Cardiac ventricle fibroblast (primary cell): ENCODE data around the gene XIST. TPM values are rescaled to one million over a fixed set of nuclear protein-coding genes. Genes with fewer than 3 reads are reported as not detected.

Source experiments
- total RNA-seq: library from RNA; depleted of rRNA; stranded (reverse); fragments of >200 nt; gene quantifications from 2 replicates; pipeline ENCODE4 v1.2.3, GENCODE V29; 2015

XIST gene
- not detected in 2 replicates for total RNA-seq

GRCh38 chrX:73852467-73852866, at the start of gene XIST:
XIST (minus strand) TSS chrX:73852714.

